K562 (cell line): ENCODE measurements around the gene SLC35E2B. TPM values are rescaled to one million over a fixed set of nuclear protein-coding genes. Genes with fewer than 3 reads are reported as not detected.
A peak's percentile ranks its signal among the peaks of the same experiment; 100 is the strongest.

Experiments
- ARID3B ChIP-seq: fragments of 250-450 bp; sonication (Bioruptor Pico); IDR thresholded peaks from 2 replicates; pipeline ENCODE4 v1.4.0; 2020; ENCODE audit warnings: borderline replicate concordance
- ATF3 ChIP-seq, 2 experiments: fragments of 450-650 bp in 1 of 2; sonication (generic) in 1 of 2; formaldehyde crosslinking in 1 of 2; IDR thresholded peaks in 1 of 2; conservative IDR thresholded peaks in 1 of 2; 2 replicates each; pipeline versions ENCODE4 v1.6.1 to v1.8.1; 2016 to 2023; ENCODE audit warnings: mild to moderate bottlenecking in 2 of 2, moderate library complexity in 2 of 2, inconsistent platforms in 1 of 2, missing genetic modification reagents in 1 of 2
- CREB1 ChIP-seq, 2 experiments: sonication (generic) in 1 of 2; formaldehyde crosslinking in 1 of 2; IDR thresholded peaks; 2 replicates each; pipeline versions ENCODE4 v1.6.1 to v1.8.0; 2012 to 2022; ENCODE audit warnings: inconsistent platforms in 1 of 2, mild to moderate bottlenecking in 1 of 2, missing genetic modification reagents in 1 of 2, moderate library complexity in 1 of 2
- CREB5 ChIP-seq: fragments of 250-450 bp; sonication (Bioruptor Pico); IDR thresholded peaks from 2 replicates; pipeline ENCODE4 v1.5.0; 2020; ENCODE audit warnings: mild to moderate bottlenecking
- CTCFL ChIP-seq: IDR thresholded peaks from 2 replicates; pipeline ENCODE4 v1.6.1; 2011; ENCODE audit warnings: borderline replicate concordance, low read depth, mild to moderate bottlenecking, moderate library complexity, low read length; ENCODE audit not compliant: insufficient read depth, poor library complexity, severe bottlenecking
- E2F6 ChIP-seq, 2 experiments: IDR thresholded peaks; 2 replicates each; pipeline ENCODE4 v1.6.1; 2011; ENCODE audit warnings: borderline replicate concordance in 1 of 2, control low read depth in 1 of 2, low read depth in 1 of 2, low read length in 1 of 2, mild to moderate bottlenecking in 1 of 2, mixed read lengths in 1 of 2, moderate library complexity in 1 of 2; ENCODE audit not compliant: insufficient read depth in 1 of 2, insufficient read length in 1 of 2, poor library complexity in 1 of 2, severe bottlenecking in 1 of 2; ENCODE audit errors: extremely low read depth in 1 of 2
- FOXK2 ChIP-seq, 2 experiments: fragments of 450-650 bp; IDR thresholded peaks in 1 of 2; conservative IDR thresholded peaks in 1 of 2; 2 replicates each; pipeline ENCODE4 v1.6.1; 2016; ENCODE audit warnings: low read depth in 2 of 2, mild to moderate bottlenecking in 1 of 2
- KDM2B ChIP-seq: fragments of 250-450 bp; sonication (Bioruptor Pico); IDR thresholded peaks from 2 replicates; pipeline ENCODE4 v1.8.0; 2021; ENCODE audit warnings: mild to moderate bottlenecking, moderate library complexity
- LCOR ChIP-seq: sonication (generic); formaldehyde crosslinking; IDR thresholded peaks from 2 replicates; pipeline ENCODE4 v1.8.0; 2022; ENCODE audit warnings: mild to moderate bottlenecking, missing genetic modification reagents
- MTF1 ChIP-seq: fragments of 250-450 bp; sonication (Bioruptor Pico); IDR thresholded peaks from 2 replicates; pipeline ENCODE4 v1.9.0; 2021; ENCODE audit warnings: moderate library complexity, mild to moderate bottlenecking, inconsistent platforms, borderline replicate concordance
- POLR2A ChIP-seq: fragments of 450-650 bp; conservative IDR thresholded peaks from 2 replicates; pipeline ENCODE4 v1.6.1; 2016
- RBM17 ChIP-seq: fragments of 200-400 bp; formaldehyde crosslinking; IDR thresholded peaks from 2 replicates; pipeline ENCODE4 v1.6.1; 2017; ENCODE audit warnings: low read depth, mild to moderate bottlenecking, low read length, borderline replicate concordance
- SMARCA4 ChIP-seq: fragments of 450-650 bp; IDR thresholded peaks from 2 replicates; pipeline ENCODE4 v1.6.1; 2016
- SMARCB1 ChIP-seq: IDR thresholded peaks from 2 replicates; pipeline ENCODE4 v1.6.1; 2011; ENCODE audit warnings: improper control_type of control experiment, low read depth; ENCODE audit not compliant: insufficient read length
- SRSF7 ChIP-seq: fragments of 200-400 bp; formaldehyde crosslinking; optimal IDR thresholded peaks from 2 replicates; pipeline ENCODE3; 2017; ENCODE audit warnings: mild to moderate bottlenecking, low read depth, low read length
- SUPT5H ChIP-seq: fragments of 450-650 bp; IDR thresholded peaks from 2 replicates; pipeline ENCODE4 v1.6.1; 2016
- U2AF2 ChIP-seq: fragments of 200-400 bp; formaldehyde crosslinking; optimal IDR thresholded peaks from 2 replicates; pipeline ENCODE3; 2017; ENCODE audit warnings: low read depth, mild to moderate bottlenecking, low read length
- WHSC1 ChIP-seq: IDR thresholded peaks from one replicate; pipeline ENCODE4 v1.6.1; 2012; ENCODE audit warnings: low read length, control low read depth, inconsistent platforms
- ZNF695 ChIP-seq: fragments of 450-650 bp; formaldehyde crosslinking; IDR thresholded peaks from 2 replicates; pipeline ENCODE4 v1.4.0; 2020; ENCODE audit warnings: mild to moderate bottlenecking, moderate library complexity
- polyA plus RNA-seq, 8 experiments: library from polyadenylated mRNA; depleted of rRNA in 4 of 8; stranded (reverse) in 5 of 8; unstranded in 3 of 8; fragments of >200 nt; fragmentation: Nextera tagmentation in 2 of 8; fragmentation: Illumina TruSeq in 1 of 8; extraction: Ambion mirVana in 2 of 8; extraction: Trizol in 1 of 8; gene quantifications; 2 replicates each; pipeline versions ENCODE4 v1.2.1 to v1.2.3, GENCODE V29; 2011 to 2014; ENCODE audit warnings: inconsistent platforms in 1 of 8, missing spikeins in 1 of 8
- total RNA-seq, 7 experiments: library from RNA; depleted of rRNA in 6 of 7; stranded (reverse); fragments of >200 nt in 6 of 7; fragmentation: Illumina TruSeq in 2 of 7; extraction: Trizol in 2 of 7; gene quantifications; 2 replicates each; pipeline versions ENCODE4 v1.2.1 to v1.2.3, GENCODE V29; 2011 to 2021; ENCODE audit warnings: low replicate concordance in 1 of 7

Gene SLC35E2B
- total and polyA plus RNA-seq, 9 of the 15 experiments (the other 6 are each of a cell fraction or from before 2014, with no cell fraction given): 4.7 to 44.6 (median 20.7) TPM

GRCh38 chr1:1614204-1614953 is 78.2 kb downstream of the SLC35E2B start (continued):
- no peak for TF ChIP-seq CTCFL
- no peak for TF ChIP-seq KDM2B (CRISPR knock-in tag)
- peak; percentile 14 to 44; a peak in 2 of 4 replicates for TF ChIP-seq FOXK2 (conservative IDR thresholded peaks at IDR 0.05 in 1 of 2, IDR thresholded peaks at IDR 0.05 in 1 of 2; ENCODE audit: low read depth in 2 of 2)
- no peak for TF ChIP-seq U2AF2
- no peak for TF ChIP-seq ARID3B
- TF ChIP-seq SMARCB1: no peak
- no peak for TF ChIP-seq ZNF695 (CRISPR knock-in tag)
- TF ChIP-seq POLR2A: no peak
- no peak for TF ChIP-seq RBM17
- no peak for TF ChIP-seq MTF1
- TF ChIP-seq CREB5 (CRISPR knock-in tag): no peak
- TF ChIP-seq ATF3 (IDR thresholded peaks at IDR 0.05): 0 out of 2 replicates have a peak, but pooled peaks have one; percentile 5
- no peak for TF ChIP-seq ATF3 (CRISPR knock-in tag; conservative IDR thresholded peaks at IDR 0.05)
- no peak for TF ChIP-seq SMARCA4
- no peak for TF ChIP-seq SRSF7
- 0 out of 2 replicates have a peak, but pooled peaks have one; percentile 34 for TF ChIP-seq CREB1 (IDR thresholded peaks at IDR 0.05)
- TF ChIP-seq CREB1 (CRISPR knock-in tag; IDR thresholded peaks at IDR 0.05): peak; percentile 49; the same call in 1 of the 2 replicates
- TF ChIP-seq SUPT5H: 0 out of 2 replicates have a peak, but pooled peaks have one; percentile 1
- TF ChIP-seq LCOR (CRISPR knock-in tag): peak; percentile 51; the same call in 1 of the 2 replicates
- no peak for TF ChIP-seq WHSC1
- TF ChIP-seq E2F6 (IDR thresholded peaks at IDR 0.05; ENCODE audit: borderline replicate concordance in 1 of 2, extremely low read depth in 1 of 2, insufficient read depth in 1 of 2, insufficient read length in 1 of 2, low read depth in 1 of 2, low read length in 1 of 2, poor library complexity in 1 of 2, severe bottlenecking in 1 of 2): peak in 1 of 2 experiments; percentile 46
